SK-N-SH (cell line): ENCODE results near the gene YBX1. TPM values are rescaled to one million over a fixed set of nuclear protein-coding genes. Genes with fewer than 3 reads are reported as not detected.
"Not testable (repeated sequence)": the region's sequence is repeated elsewhere in the genome, so short reads cannot be mapped to it uniquely, and the experiment has no call there.

Experiments used
- CTCF ChIA-PET: fragments of 300-600, 350-600 bp; formaldehyde crosslinking; extraction: SDS; loops from one replicate; lab custom pipeline; 2021; lab: Yijun Ruan, JAX
- POLR2A ChIA-PET: fragments of 350-600 bp; sonication (Branson Sonifier 250); formaldehyde crosslinking; extraction: SDS; loops from one replicate; lab custom pipeline; 2020; ENCODE audit warnings: antibody characterized with exemption, inconsistent platforms; lab: Yijun Ruan, JAX
- DNase-seq: peaks from one replicate; pipeline ENCODE4 v3.0.0; 2012
- H2AFZ ChIP-seq: fragments of 200-600 bp; sonication (generic); 2 replicates; pipeline ENCODE4 v1.8.1; 2016; ENCODE audit warnings: antibody characterized with exemption, mild to moderate bottlenecking, low read depth
- H3F3A ChIP-seq: fragments of 200-600 bp; sonication (generic); replicated peaks from 2 replicates; pipeline ENCODE3; 2016; ENCODE audit warnings: antibody characterized with exemption, mild to moderate bottlenecking; ENCODE audit not compliant: insufficient read depth
- H3K27ac ChIP-seq, 2 experiments: fragments of 200-500 bp in 1 of 2; fragments of 200-600 bp in 1 of 2; sonication (Bioruptor generic) in 1 of 2; sonication (generic), shearing (Covaris generic) in 1 of 2; 2 replicates each; pipeline versions ENCODE4 v1.5.1 to v1.6.1; 2014 to 2016; ENCODE audit warnings: low read depth in 2 of 2, inconsistent platforms in 1 of 2, low read length in 1 of 2, mild to moderate bottlenecking in 1 of 2, mixed read lengths in 1 of 2
- H3K27me3 ChIP-seq: fragments of 200-600 bp; sonication (generic), shearing (Covaris generic); 2 replicates; pipeline ENCODE4 v1.6.1; 2016; ENCODE audit warnings: mixed run types; ENCODE audit not compliant: insufficient read depth
- H3K36me3 ChIP-seq, 2 experiments: fragments of 200-500 bp in 1 of 2; fragments of 200-600 bp in 1 of 2; sonication (Bioruptor generic) in 1 of 2; sonication (generic) in 1 of 2; replicated peaks in 1 of 2; 2 replicates each; pipeline versions ENCODE3 to v1.5.1; 2014 to 2016; ENCODE audit warnings: low read length in 1 of 2, mild to moderate bottlenecking in 1 of 2; ENCODE audit not compliant: insufficient read depth in 2 of 2, control insufficient read depth in 1 of 2
- H3K4me1 ChIP-seq, 2 experiments: fragments of 200-500 bp in 1 of 2; fragments of 200-600 bp in 1 of 2; sonication (Bioruptor generic) in 1 of 2; sonication (generic), shearing (Covaris generic) in 1 of 2; 2 replicates each; pipeline versions ENCODE4 v1.5.1 to v1.6.1; 2014 to 2016; ENCODE audit warnings: low read depth in 1 of 2, low read length in 1 of 2, mixed run types in 1 of 2; ENCODE audit not compliant: insufficient read depth in 2 of 2, control insufficient read depth in 1 of 2
- H3K4me2 ChIP-seq: fragments of 200-600 bp; sonication (generic), shearing (Covaris generic); 2 replicates; pipeline ENCODE4 v1.6.1; 2017; ENCODE audit warnings: mixed run types
- H3K4me3 ChIP-seq, 2 experiments: fragments of 200-500 bp in 1 of 2; fragments of 200-600 bp in 1 of 2; sonication (Bioruptor generic) in 1 of 2; sonication (generic), shearing (Covaris generic) in 1 of 2; 2 replicates each; pipeline versions ENCODE4 v1.5.1 to v1.8.1; 2014 to 2016; ENCODE audit warnings: low read depth in 2 of 2, inconsistent platforms in 1 of 2, low read length in 1 of 2, mild to moderate bottlenecking in 1 of 2, mixed read lengths in 1 of 2, moderate library complexity in 1 of 2
- H3K79me2 ChIP-seq: fragments of 200-600 bp; sonication (generic); 2 replicates; pipeline ENCODE4 v1.8.1; 2017; ENCODE audit warnings: mild to moderate bottlenecking; ENCODE audit not compliant: insufficient read depth
- H3K9ac ChIP-seq: fragments of 200-600 bp; sonication (generic); 2 replicates; pipeline ENCODE4 v1.6.1; 2017; ENCODE audit warnings: mixed run types
- H3K9me2 ChIP-seq: fragments of 200-600 bp; sonication (generic); 2 replicates; pipeline ENCODE4 v1.6.1; 2017; ENCODE audit warnings: mixed run types
- H3K9me3 ChIP-seq: fragments of 200-600 bp; sonication (generic); 2 replicates; pipeline ENCODE4 v1.6.1; 2017; ENCODE audit warnings: mixed run types, mild to moderate bottlenecking, moderate library complexity
- H4K20me1 ChIP-seq: fragments of 200-600 bp; sonication (generic); 2 replicates; pipeline ENCODE4 v1.6.1; 2017; ENCODE audit warnings: mild to moderate bottlenecking, mixed run types; ENCODE audit not compliant: insufficient read depth
- EP300 ChIP-seq, 2 experiments: IDR thresholded peaks; 2 replicates each; pipeline versions ENCODE4 v1.4.0 to v1.6.1; 2012; ENCODE audit warnings: borderline replicate concordance in 1 of 2, low read depth in 1 of 2, low read length in 1 of 2
- FOXJ3 ChIP-seq: sonication (generic); formaldehyde crosslinking; IDR thresholded peaks from 2 replicates; pipeline ENCODE4 v1.5.1; 2020; ENCODE audit warnings: mild to moderate bottlenecking, missing genetic modification reagents
- GATA2 ChIP-seq: sonication (generic); formaldehyde crosslinking; IDR thresholded peaks from 2 replicates; pipeline ENCODE4 v1.5.0; 2020; ENCODE audit warnings: mild to moderate bottlenecking, missing genetic modification reagents
- NFIC ChIP-seq: IDR thresholded peaks from 2 replicates; pipeline ENCODE4 v1.4.0; 2012; ENCODE audit warnings: borderline replicate concordance
- NRF1 ChIP-seq: IDR thresholded peaks from 2 replicates; pipeline ENCODE4 v1.6.1; 2012; ENCODE audit warnings: low read depth, mild to moderate bottlenecking, low read length
- SMC3 ChIP-seq: IDR thresholded peaks from 2 replicates; pipeline ENCODE4 v1.6.1; 2012; ENCODE audit warnings: low read depth, low read length, improper control_type of control experiment
- TCF12 ChIP-seq: IDR thresholded peaks from 2 replicates; pipeline ENCODE4 v1.4.0; 2012
- YY1 ChIP-seq: IDR thresholded peaks from 2 replicates; pipeline ENCODE4 v1.4.0; 2012; ENCODE audit warnings: low read depth, mild to moderate bottlenecking
- whole genome bisulfite sequencing: methylation state at CpG from one replicate; pipeline ENCODE4 v1.1.6; 2017; ENCODE audit warnings: low lambda C conversion rate; 5-methylcytosine and 5-hydroxymethylcytosine counted together
- polyA plus RNA-seq, 3 experiments: library from polyadenylated mRNA; depleted of rRNA; stranded (reverse); fragments of >200 nt; gene quantifications; 2 replicates each; pipeline ENCODE4 v1.2.3, GENCODE V29; 2012
- TF ChIP-seq, protein P1 (sequence below): fragments of 200-600 bp; sonication (generic); IDR thresholded peaks from 2 replicates; pipeline ENCODE4 v1.6.1; 2017; ENCODE audit warnings: antibody characterized with exemption, mild to moderate bottlenecking, moderate library complexity
- TF ChIP-seq, protein P2 (sequence below): IDR thresholded peaks from 2 replicates; pipeline ENCODE4 v1.4.0; 2012; ENCODE audit warnings: low read depth, borderline replicate concordance

Gene YBX1
- polyA plus RNA-seq, 1 of the 3 experiments (the other 2 are of a cell fraction): 592 TPM

DNA sequence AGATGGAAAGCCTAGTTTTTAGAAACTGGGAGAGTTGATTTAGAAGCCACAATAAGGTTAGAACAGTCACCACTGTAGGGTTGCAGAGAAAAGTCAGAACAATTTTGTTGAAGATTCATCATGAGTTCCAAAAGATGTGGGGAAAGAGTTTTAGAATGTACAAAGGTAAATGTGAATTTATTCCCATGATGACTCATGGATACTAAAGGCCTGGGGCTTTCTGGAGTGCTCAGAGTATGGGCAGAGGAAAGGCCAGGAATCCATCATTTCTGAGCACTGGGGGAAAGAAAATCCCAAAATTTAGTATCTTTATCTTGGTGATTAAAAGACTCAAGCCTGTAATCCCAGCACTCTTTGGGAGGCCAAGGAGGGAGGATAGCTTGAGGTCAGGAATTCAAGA, 17.8 kb downstream of the YBX1 start:
- H3K27ac ChIP-seq: no peak overlapping the region
- POLR2A ChIA-PET: no interaction called here
- no peaks in the 10 kb centered on the region for H3K9me3 ChIP-seq
- no peak overlapping the region for H3K9ac ChIP-seq
- H3K79me2 ChIP-seq: peaks cover 66% of the 10 kb centered on the region
- no peak for DNase-seq
- H3K4me3 ChIP-seq: no peak overlapping the region
- no peaks in the 10 kb centered on the region for H3K27me3 ChIP-seq
- TF ChIP-seq FOXJ3 (no peak), NFIC (no peak), TCF12 (no peak), EP300 (IDR thresholded peaks at IDR 0.05; ENCODE audit: borderline replicate concordance in 1 of 2, low read depth in 1 of 2, low read length in 1 of 2) (no peak)
- TF ChIP-seq, protein P1, sequence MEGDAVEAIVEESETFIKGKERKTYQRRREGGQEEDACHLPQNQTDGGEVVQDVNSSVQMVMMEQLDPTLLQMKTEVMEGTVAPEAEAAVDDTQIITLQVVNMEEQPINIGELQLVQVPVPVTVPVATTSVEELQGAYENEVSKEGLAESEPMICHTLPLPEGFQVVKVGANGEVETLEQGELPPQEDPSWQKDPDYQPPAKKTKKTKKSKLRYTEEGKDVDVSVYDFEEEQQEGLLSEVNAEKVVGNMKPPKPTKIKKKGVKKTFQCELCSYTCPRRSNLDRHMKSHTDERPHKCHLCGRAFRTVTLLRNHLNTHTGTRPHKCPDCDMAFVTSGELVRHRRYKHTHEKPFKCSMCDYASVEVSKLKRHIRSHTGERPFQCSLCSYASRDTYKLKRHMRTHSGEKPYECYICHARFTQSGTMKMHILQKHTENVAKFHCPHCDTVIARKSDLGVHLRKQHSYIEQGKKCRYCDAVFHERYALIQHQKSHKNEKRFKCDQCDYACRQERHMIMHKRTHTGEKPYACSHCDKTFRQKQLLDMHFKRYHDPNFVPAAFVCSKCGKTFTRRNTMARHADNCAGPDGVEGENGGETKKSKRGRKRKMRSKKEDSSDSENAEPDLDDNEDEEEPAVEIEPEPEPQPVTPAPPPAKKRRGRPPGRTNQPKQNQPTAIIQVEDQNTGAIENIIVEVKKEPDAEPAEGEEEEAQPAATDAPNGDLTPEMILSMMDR: no peak
- H3K4me2 ChIP-seq: no peak overlapping the region
- H2AFZ ChIP-seq: no peak overlapping the region
- H3K4me1 ChIP-seq: no peaks in the 10 kb centered on the region
- peaks cover 89 to 92% of the 10 kb centered on the region in 2 experiments for H3K36me3 ChIP-seq
- CTCF ChIA-PET: no interaction called here
- peaks cover 14% of the 10 kb centered on the region for H4K20me1 ChIP-seq
- no peaks in the 10 kb centered on the region for H3K9me2 ChIP-seq
- H3F3A ChIP-seq: peaks cover 17% of the 10 kb centered on the region

DNA sequence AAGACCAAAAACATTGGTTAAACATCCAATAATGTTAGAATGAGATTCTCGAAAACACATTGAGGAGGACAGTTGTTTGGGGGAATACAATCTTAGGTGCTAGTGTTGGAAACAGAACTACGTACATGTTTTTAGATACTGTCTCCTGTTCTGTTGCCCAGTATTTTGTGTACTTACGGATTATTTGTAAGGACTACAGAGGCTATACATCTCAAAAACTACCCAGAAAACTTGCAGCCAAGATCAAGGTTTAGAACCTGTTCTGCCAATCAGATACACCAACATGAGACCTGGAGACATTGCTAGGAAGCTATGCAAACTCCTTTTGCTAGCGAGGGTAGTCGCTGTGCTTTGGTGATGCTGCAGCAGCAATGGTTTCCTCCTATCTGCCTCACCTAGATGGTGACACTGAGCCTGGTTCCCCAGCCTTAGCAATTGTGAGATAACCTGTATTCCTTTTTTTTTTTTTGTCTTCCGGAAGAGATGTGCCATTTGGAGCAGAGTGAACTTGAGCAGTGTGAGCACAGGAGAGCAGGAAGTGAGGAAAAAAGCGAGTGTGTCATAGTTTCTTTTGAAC, 21.8 kb downstream of the YBX1 start:
- no peaks in the 10 kb centered on the region for H3K4me1 ChIP-seq
- peaks cover 17% of the 10 kb centered on the region for H3F3A ChIP-seq
- peaks cover 60 to 74% of the 10 kb centered on the region in 2 experiments for H3K36me3 ChIP-seq
- TF ChIP-seq SMC3: no peak
- no peak for TF ChIP-seq TCF12
- TF ChIP-seq GATA2 (CRISPR knock-in tag): no peak
- no peak for TF ChIP-seq NRF1
- no peak for TF ChIP-seq YY1
- TF ChIP-seq, protein P2, sequence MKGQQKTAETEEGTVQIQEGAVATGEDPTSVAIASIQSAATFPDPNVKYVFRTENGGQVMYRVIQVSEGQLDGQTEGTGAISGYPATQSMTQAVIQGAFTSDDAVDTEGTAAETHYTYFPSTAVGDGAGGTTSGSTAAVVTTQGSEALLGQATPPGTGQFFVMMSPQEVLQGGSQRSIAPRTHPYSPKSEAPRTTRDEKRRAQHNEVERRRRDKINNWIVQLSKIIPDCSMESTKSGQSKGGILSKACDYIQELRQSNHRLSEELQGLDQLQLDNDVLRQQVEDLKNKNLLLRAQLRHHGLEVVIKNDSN: no peak
- H3K4me2 ChIP-seq: no peak overlapping the region
- no peaks in the 10 kb centered on the region for H4K20me1 ChIP-seq
- ChIA-PET CTCF (no interaction called here), POLR2A (no interaction called here)
- no peak for DNase-seq
- no peaks in the 10 kb centered on the region for H3K27me3 ChIP-seq
- peaks cover 34% of the 10 kb centered on the region; the same call in 1 of the 2 replicates for H3K79me2 ChIP-seq
- WGBS: 97% methylated on average over 7 of the region's 7 CpGs
- no peak overlapping the region for H3K9ac ChIP-seq
- no peak overlapping the region for H3K4me3 ChIP-seq
- no peak overlapping the region for H2AFZ ChIP-seq
- H3K9me2 ChIP-seq: no peaks in the 10 kb centered on the region
- H3K9me3 ChIP-seq: no peaks in the 10 kb centered on the region
- no peak overlapping the region for H3K27ac ChIP-seq

DNA sequence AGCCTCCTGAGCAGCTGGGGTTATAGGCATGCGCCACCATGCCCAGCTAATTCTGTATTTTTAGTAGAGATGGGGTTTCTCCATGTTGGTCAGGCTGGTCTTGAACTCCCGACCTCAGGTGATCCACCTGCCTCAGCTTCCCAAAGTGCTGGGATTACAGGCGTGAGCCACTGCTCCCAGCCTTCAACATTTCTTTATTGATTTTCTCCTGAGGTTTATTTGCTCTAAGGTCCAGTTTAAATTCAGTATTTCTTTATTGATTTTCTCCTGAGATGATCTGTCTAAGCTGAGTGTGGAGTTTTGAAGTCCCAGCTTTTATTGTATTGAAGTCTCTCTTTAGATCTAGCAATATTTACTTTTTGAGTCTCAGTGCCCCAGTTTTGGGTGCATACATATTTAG, 30.6 kb downstream of the YBX1 start:
- POLR2A ChIA-PET, H3K9ac ChIP-seq, H3K27me3 ChIP-seq, CTCF ChIA-PET, H3F3A ChIP-seq, H3K4me1 ChIP-seq, H3K27ac ChIP-seq, H3K4me2 ChIP-seq, H3K4me3 ChIP-seq, H4K20me1 ChIP-seq, DNase-seq, H2AFZ ChIP-seq, H3K9me2 ChIP-seq: not testable (repeated sequence)
- peaks cover 37% of the 10 kb centered on the region for H3K79me2 ChIP-seq
- peaks cover 4 to 57% of the 10 kb centered on the region in 2 experiments for H3K36me3 ChIP-seq
- H3K9me3 ChIP-seq: peaks cover 13% of the 10 kb centered on the region; the same call in 1 of the 2 replicates
- 97% methylated on average over 3 of the region's 3 CpGs for WGBS
